Upper lobe of left lung (tissue), 6 donors: ENCODE measurements around the gene DNAH8. TPM values are rescaled to one million over a fixed set of nuclear protein-coding genes. Genes with fewer than 3 reads are reported as not detected.

Source experiments
- ATAC-seq, 2 donors: fragments of 200-7000 bp; cut with Tn5 transposase; one replicate each; pipeline ENCODE4 v1.9.1; 2022; ENCODE audit warnings: mild to moderate bottlenecking in 2 of 2, moderate library complexity in 2 of 2; ENCODE audit not compliant: low FRiP score in 2 of 2
- DNase-seq, 2 donors: peaks; one replicate each; pipeline ENCODE4 v3.0.0-alpha.2; 2019 to 2020
- H3K27ac ChIP-seq, 4 donors: fragments of 200-600 bp; sonication (generic); one replicate each; pipeline ENCODE4 v1.5.1; 2016 to 2019
- H3K27me3 ChIP-seq, 4 donors: fragments of 200-600 bp; sonication (generic); one replicate each; pipeline ENCODE4 v1.5.1; 2017 to 2019
- H3K36me3 ChIP-seq, 4 donors: fragments of 200-600 bp; sonication (generic); one replicate each; pipeline ENCODE4 v1.5.1; 2016 to 2019
- H3K4me1 ChIP-seq, 4 donors: fragments of 200-600 bp; sonication (generic); one replicate each; pipeline ENCODE4 v1.5.1; 2018 to 2019
- H3K4me3 ChIP-seq, 4 donors: fragments of 200-600 bp; sonication (generic); one replicate each; pipeline ENCODE4 v1.5.1; 2017 to 2019; ENCODE audit warnings: mild to moderate bottlenecking in 2 of 4, moderate library complexity in 1 of 4
- H3K9me3 ChIP-seq, 4 donors: fragments of 200-600 bp; sonication (generic); one replicate each; pipeline ENCODE4 v1.5.1; 2018 to 2019
- EP300 ChIP-seq, 4 donors: sonication (generic); formaldehyde crosslinking; IDR thresholded peaks; one replicate each; pipeline ENCODE4 v1.5.1; 2017; ENCODE audit warnings: antibody characterized with exemption in 4 of 4, control low read depth in 2 of 4
- POLR2A ChIP-seq, 4 donors: fragments of 450-650 bp; IDR thresholded peaks; one replicate each; pipeline ENCODE4 v1.5.1; 2016 to 2017; ENCODE audit warnings: antibody characterized with exemption in 4 of 4, mild to moderate bottlenecking in 2 of 4
- POLR2AphosphoS5 ChIP-seq, 2 donors: sonication (generic); formaldehyde crosslinking; IDR thresholded peaks; one replicate each; pipeline ENCODE4 v1.5.1; 2017; ENCODE audit warnings: antibody characterized with exemption in 2 of 2
- WGBS, 2 donors: methylation state at CpG; one replicate each; pipeline ENCODE4 v1.1.5; 2017 to 2018; 5-methylcytosine and 5-hydroxymethylcytosine counted together
- total RNA-seq, 6 donors: library from RNA; depleted of rRNA in 4 of 6; stranded (reverse); fragments of >200 nt in 4 of 6; gene quantifications; one replicate each; pipeline versions ENCODE4 v1.1.0 to v1.2.1, GENCODE V29; 2016 to 2021
- TF ChIP-seq, protein P1 (sequence below), 6 experiments: fragments of 450-650 bp in 4 of 6; fragments of 200-600 bp in 2 of 6; sonication (generic) in 2 of 6; IDR thresholded peaks; one replicate each; pipeline ENCODE4 v1.5.1; 2016 to 2019; ENCODE audit warnings: antibody characterized with exemption in 6 of 6
- donor health status: DM: no; HTN: no; CAD: no; lungs with moderate emphysema.
- donor health status: DM: no; HTN: yes; CAD: no; lungs with severe emphysema.

The DNAH8 gene
- total RNA-seq, 6 donors from 2014 or later: under 0.01 to 0.24 (median 0.15) TPM; not detected in 2

DNA sequence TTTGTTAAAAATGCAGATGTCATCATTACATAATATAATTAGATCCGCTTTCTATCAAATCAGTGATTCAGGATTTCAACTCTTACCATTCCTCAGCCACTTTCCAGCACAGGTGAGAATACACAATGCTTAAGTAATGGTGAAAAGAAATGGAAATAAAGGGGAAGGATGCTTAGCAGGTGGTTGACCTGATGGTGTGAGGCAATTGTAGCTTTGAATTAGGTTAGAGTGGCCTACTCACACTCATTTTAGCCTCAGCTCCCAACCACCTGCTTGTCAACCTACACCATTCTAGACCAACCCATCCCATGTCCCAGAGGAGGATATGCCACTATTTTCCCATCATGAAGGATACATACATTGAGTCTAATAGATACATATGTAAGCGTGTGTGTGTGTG, 138.1 kb downstream of the DNAH8 start:
- H3K9me3 ChIP-seq: no peaks in the 10 kb centered on the region
- DNase-seq (no peak), ATAC-seq (no peak)
- no peaks in the 10 kb centered on the region for H3K36me3 ChIP-seq
- no peak overlapping the region for H3K4me3 ChIP-seq
- no peaks in the 10 kb centered on the region for H3K27me3 ChIP-seq
- 92 to 95% methylated on average over 2 of the region's 2 CpGs for WGBS, 2 donors
- no peak for TF ChIP-seq EP300 (IDR thresholded peaks at IDR 0.05)
- TF ChIP-seq, protein P1, sequence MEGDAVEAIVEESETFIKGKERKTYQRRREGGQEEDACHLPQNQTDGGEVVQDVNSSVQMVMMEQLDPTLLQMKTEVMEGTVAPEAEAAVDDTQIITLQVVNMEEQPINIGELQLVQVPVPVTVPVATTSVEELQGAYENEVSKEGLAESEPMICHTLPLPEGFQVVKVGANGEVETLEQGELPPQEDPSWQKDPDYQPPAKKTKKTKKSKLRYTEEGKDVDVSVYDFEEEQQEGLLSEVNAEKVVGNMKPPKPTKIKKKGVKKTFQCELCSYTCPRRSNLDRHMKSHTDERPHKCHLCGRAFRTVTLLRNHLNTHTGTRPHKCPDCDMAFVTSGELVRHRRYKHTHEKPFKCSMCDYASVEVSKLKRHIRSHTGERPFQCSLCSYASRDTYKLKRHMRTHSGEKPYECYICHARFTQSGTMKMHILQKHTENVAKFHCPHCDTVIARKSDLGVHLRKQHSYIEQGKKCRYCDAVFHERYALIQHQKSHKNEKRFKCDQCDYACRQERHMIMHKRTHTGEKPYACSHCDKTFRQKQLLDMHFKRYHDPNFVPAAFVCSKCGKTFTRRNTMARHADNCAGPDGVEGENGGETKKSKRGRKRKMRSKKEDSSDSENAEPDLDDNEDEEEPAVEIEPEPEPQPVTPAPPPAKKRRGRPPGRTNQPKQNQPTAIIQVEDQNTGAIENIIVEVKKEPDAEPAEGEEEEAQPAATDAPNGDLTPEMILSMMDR (IDR thresholded peaks at IDR 0.05): no peak
- no peak for TF ChIP-seq POLR2AphosphoS5 (IDR thresholded peaks at IDR 0.05)
- no peak for TF ChIP-seq POLR2A (IDR thresholded peaks at IDR 0.05)
- no peak overlapping the region for H3K27ac ChIP-seq
- H3K4me1 ChIP-seq: no peaks in the 10 kb centered on the region

DNA sequence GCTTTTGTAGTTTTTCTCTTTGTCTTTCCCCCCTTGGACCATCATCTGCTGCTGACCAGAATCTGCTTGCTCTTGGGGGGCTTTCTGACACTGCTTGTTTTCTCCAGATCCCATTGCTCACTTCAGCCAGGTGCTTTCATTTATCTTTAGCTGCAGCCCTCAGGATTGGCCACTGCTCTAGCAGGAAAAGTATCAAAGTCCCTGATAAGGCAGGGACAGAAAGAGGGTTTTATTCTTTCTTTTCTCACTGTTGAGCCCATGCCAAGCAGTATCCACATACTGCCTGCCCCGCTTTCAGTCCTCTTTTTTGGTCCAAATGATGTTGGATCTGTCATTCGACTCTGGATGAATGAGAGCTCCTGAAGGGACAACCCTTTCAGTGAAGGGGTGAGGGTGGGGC, 141.4 kb downstream of the DNAH8 start:
- Histone ChIP-seq H3K27ac (no peak overlapping the region), H3K9me3 (no peaks in the 10 kb centered on the region), H3K27me3 (no peaks in the 10 kb centered on the region), H3K4me1 (no peaks in the 10 kb centered on the region), H3K36me3 (no peaks in the 10 kb centered on the region), H3K4me3 (no peak overlapping the region)
- TF ChIP-seq POLR2A (IDR thresholded peaks at IDR 0.05) (no peak), POLR2AphosphoS5 (IDR thresholded peaks at IDR 0.05) (no peak), EP300 (IDR thresholded peaks at IDR 0.05) (no peak)
- TF ChIP-seq, protein P1 (IDR thresholded peaks at IDR 0.05): no peak
- WGBS, 2 donors: 76 to 83% methylated on average over 2 of the region's 2 CpGs
- ATAC-seq (no peak), DNase-seq (no peak)

DNA sequence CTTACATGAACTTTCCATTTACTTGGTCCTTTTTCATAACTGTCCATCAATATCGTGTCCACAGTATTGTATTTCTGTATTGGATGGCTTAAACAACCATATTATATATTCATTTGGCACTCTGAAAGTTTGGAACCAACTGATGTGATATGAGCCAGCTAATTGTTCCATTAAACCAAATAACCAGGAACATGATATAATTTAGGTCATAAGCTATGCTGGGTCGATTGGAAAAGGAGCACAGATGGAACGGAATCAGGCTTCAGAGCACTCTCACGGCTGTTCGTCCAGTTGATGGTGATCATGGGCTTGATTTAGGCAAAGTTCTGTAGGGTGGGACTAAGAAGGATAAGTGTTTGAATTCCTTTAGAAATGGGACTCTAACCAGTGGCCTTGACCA, 142.7 kb downstream of the DNAH8 start:
- Histone ChIP-seq H3K27ac (no peak overlapping the region), H3K4me3 (no peak overlapping the region), H3K36me3 (no peaks in the 10 kb centered on the region), H3K27me3 (no peaks in the 10 kb centered on the region), H3K4me1 (no peaks in the 10 kb centered on the region), H3K9me3 (no peaks in the 10 kb centered on the region)
- TF ChIP-seq POLR2AphosphoS5 (IDR thresholded peaks at IDR 0.05) (no peak), POLR2A (IDR thresholded peaks at IDR 0.05) (no peak), EP300 (IDR thresholded peaks at IDR 0.05) (no peak)
- TF ChIP-seq, protein P1 (IDR thresholded peaks at IDR 0.05): no peak
- 93% methylated on average over 5 of the region's 5 CpGs for WGBS, 2 donors
- DNase-seq (no peak), ATAC-seq (no peak)

- ATAC-seq (no peak), DNase-seq (no peak)
- H3K4me3 ChIP-seq: no peak overlapping the region
- H3K4me1 ChIP-seq: no peaks in the 10 kb centered on the region
- 85 to 89% methylated on average over 2 of the region's 2 CpGs for WGBS, 2 donors
- no peaks in the 10 kb centered on the region for H3K27me3 ChIP-seq
- no peaks in the 10 kb centered on the region for H3K9me3 ChIP-seq
- H3K36me3 ChIP-seq: no peaks in the 10 kb centered on the region
- no peak overlapping the region for H3K27ac ChIP-seq
- TF ChIP-seq EP300 (IDR thresholded peaks at IDR 0.05): no peak
- no peak for TF ChIP-seq POLR2A (IDR thresholded peaks at IDR 0.05)
- TF ChIP-seq POLR2AphosphoS5 (IDR thresholded peaks at IDR 0.05): no peak
- TF ChIP-seq, protein P1 (IDR thresholded peaks at IDR 0.05): no peak
Measured at GRCh38 chr6:38860041-38860440, 144.9 kb downstream of the DNAH8 start.

DNA sequence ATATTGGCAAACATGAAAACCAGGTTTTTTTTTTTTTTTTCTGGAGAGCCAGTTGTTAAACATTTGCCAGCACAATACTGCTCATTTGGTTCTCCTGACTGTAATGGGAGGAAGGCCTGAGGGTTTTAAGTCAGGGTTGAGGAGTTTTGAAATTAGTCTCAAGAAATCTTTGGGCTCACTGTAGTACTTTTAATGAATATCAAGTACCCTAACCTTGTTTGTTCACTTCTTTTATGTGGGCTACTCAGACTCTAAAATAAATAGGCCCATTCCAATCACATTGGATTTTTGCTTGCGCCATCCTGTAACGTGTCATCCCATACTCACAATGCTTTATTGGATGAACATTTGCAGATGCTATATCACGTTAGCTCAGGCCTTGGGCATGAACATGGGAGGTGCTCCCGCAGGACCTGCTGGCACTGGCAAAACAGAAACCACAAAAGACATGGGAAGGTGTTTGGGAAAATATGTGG, 146.9 kb downstream of the DNAH8 start:
- no peak overlapping the region for H3K4me3 ChIP-seq
- H3K27me3 ChIP-seq: no peaks in the 10 kb centered on the region
- peak in 1 of 2 donors; percentile 42 for DNase-seq
- peak; percentile 39 to 89 for ATAC-seq
- WGBS, 2 donors: 65 to 73% methylated on average over 4 of the region's 4 CpGs
- H3K27ac ChIP-seq: no peak overlapping the region
- H3K36me3 ChIP-seq: no peaks in the 10 kb centered on the region
- no peak for TF ChIP-seq POLR2A (IDR thresholded peaks at IDR 0.05)
- TF ChIP-seq POLR2AphosphoS5 (IDR thresholded peaks at IDR 0.05): no peak
- peak in 1 of 4 donors; percentile 42 for TF ChIP-seq EP300 (IDR thresholded peaks at IDR 0.05)
- no peaks in the 10 kb centered on the region for H3K4me1 ChIP-seq
- H3K9me3 ChIP-seq: no peaks in the 10 kb centered on the region
